ENCODE measurements around the gene DDX43. TPM values are rescaled to one million over a fixed set of nuclear protein-coding genes. Genes with fewer than 3 reads are reported as not detected.

The DDX43 gene
- total RNA-seq, 1 experiment from 2014 or later: 0.33 TPM

DNA sequence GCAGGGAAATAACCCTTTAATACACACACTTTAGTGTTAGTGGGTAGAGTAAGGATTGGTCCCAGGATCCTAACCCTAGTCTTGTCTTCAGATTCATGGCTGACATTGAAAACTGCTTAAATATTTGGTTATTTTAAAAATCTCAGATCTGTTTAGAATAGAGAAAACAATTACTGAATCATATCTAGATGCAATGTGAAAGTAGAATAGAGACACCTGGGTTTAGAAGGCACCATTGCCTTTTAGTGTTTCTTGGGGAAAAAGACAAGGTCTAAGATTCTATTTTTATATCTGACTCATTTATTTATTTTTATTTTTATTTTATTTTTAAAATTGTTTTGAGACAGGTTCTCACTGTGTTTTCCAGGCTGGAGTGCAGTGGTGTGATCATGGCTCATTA lies 6.0 kb downstream of the DDX43 start:
- Histone ChIP-seq H3K79me1 (ENCODE audit: insufficient read depth, low read depth, low read length, poor library complexity, severe bottlenecking) (no peaks in the 10 kb centered on the region), H3K27me3 (ENCODE audit: insufficient read depth, low read length) (no peaks in the 10 kb centered on the region), H2BK5ac (ENCODE audit: insufficient read length, low read length) (no peak overlapping the region), H3K4ac (ENCODE audit: low read depth, low read length) (no peak overlapping the region), H3K27ac (ENCODE audit: insufficient read length, low read depth, low read length) (no peak overlapping the region), H2BK20ac (ENCODE audit: low read depth, low read length, poor library complexity, severe bottlenecking) (no peak overlapping the region), H2BK120ac (ENCODE audit: low read depth, low read length, poor library complexity, severe bottlenecking) (no peak overlapping the region), H4K5ac (ENCODE audit: insufficient read length, low read depth, low read length) (no peak overlapping the region), H3K23ac (ENCODE audit: insufficient read length, low read depth, low read length) (no peak overlapping the region), H2BK15ac (ENCODE audit: low read depth, low read length) (no peak overlapping the region), H3K18ac (ENCODE audit: insufficient read length, low read depth, low read length) (no peak overlapping the region), H3K56ac (ENCODE audit: insufficient read length, low read depth, low read length) (no peak overlapping the region), H3K9ac (ENCODE audit: extremely low read depth, insufficient read length, low read length) (no peak overlapping the region), H3K79me2 (ENCODE audit: insufficient read depth, low read length) (no peaks in the 10 kb centered on the region), H3K4me1 (ENCODE audit: insufficient read depth, low read length) (no peaks in the 10 kb centered on the region), H2AK5ac (ENCODE audit: insufficient read length, low read length) (no peak overlapping the region), H4K8ac (replicated peaks; ENCODE audit: insufficient read length, low read depth, low read length) (no peak overlapping the region), H4K91ac (ENCODE audit: insufficient read length, low read depth, low read length) (no peak overlapping the region), H3T11ph (ENCODE audit: low read length) (no peak overlapping the region), H2AFZ (ENCODE audit: low read length) (no peak overlapping the region), H3K9me3 (ENCODE audit: control insufficient read depth, low read depth, low read length) (no peaks in the 10 kb centered on the region), H3K14ac (ENCODE audit: insufficient read depth, low read length) (no peak overlapping the region), H2BK12ac (ENCODE audit: insufficient read length, low read depth, low read length) (no peak overlapping the region), H3K4me2 (ENCODE audit: insufficient read depth, insufficient read length, low read length) (no peak overlapping the region), H4K20me1 (ENCODE audit: control insufficient read depth, insufficient read depth, insufficient read length) (no peaks in the 10 kb centered on the region), H3K23me2 (ENCODE audit: insufficient read length, low read depth, low read length, poor library complexity, severe bottlenecking) (no peaks in the 10 kb centered on the region)
- Mint-ChIP-seq H3K36me3 (ENCODE audit: insufficient read depth in 1 of 3, low read depth in 3 of 3) (no peaks in the 10 kb centered on the region; a peak in 2 of 7 replicates), H3K9me3 (no peaks in the 10 kb centered on the region; a peak in 1 of 5 replicates), H3K27me3 (ENCODE audit: low read depth) (no peaks in the 10 kb centered on the region), H3K27ac (no peak overlapping the region), H3K4me3 (no peak overlapping the region), H3K4me1 (peaks cover 0 to 4% of the 10 kb centered on the region in 2 experiments; a peak in 2 of 4 replicates)
- DNase-seq: no peak
- TF ChIP-seq, protein P1, sequence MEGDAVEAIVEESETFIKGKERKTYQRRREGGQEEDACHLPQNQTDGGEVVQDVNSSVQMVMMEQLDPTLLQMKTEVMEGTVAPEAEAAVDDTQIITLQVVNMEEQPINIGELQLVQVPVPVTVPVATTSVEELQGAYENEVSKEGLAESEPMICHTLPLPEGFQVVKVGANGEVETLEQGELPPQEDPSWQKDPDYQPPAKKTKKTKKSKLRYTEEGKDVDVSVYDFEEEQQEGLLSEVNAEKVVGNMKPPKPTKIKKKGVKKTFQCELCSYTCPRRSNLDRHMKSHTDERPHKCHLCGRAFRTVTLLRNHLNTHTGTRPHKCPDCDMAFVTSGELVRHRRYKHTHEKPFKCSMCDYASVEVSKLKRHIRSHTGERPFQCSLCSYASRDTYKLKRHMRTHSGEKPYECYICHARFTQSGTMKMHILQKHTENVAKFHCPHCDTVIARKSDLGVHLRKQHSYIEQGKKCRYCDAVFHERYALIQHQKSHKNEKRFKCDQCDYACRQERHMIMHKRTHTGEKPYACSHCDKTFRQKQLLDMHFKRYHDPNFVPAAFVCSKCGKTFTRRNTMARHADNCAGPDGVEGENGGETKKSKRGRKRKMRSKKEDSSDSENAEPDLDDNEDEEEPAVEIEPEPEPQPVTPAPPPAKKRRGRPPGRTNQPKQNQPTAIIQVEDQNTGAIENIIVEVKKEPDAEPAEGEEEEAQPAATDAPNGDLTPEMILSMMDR (conservative IDR thresholded peaks at IDR 0.05): no peak

Data from H9 (cell line).